ENCODE measurements around the gene TCP11. TPM values are rescaled to one million over a fixed set of nuclear protein-coding genes. Genes with fewer than 3 reads are reported as not detected.

Gene TCP11
- polyA plus RNA-seq, 1 of the 3 experiments (the other 2 are of a cell fraction), result 0.16 TPM

- TF ChIP-seq JUND (IDR thresholded peaks at IDR 0.05), result no peak
- TF ChIP-seq YY1 (IDR thresholded peaks at IDR 0.05; ENCODE audit: low read depth), result no peak
- TF ChIP-seq ELF1 (IDR thresholded peaks at IDR 0.05), result no peak
- 0 out of 2 replicates have a peak, but pooled peaks have one; percentile 32 for TF ChIP-seq FOSL2 (IDR thresholded peaks at IDR 0.05; ENCODE audit: borderline replicate concordance, low read depth)
- peak; percentile 32; the same call in 1 of the 2 replicates for TF ChIP-seq RXRA (IDR thresholded peaks at IDR 0.05; ENCODE audit: borderline replicate concordance, low read depth)
- TF ChIP-seq NFIC (IDR thresholded peaks at IDR 0.05; ENCODE audit: borderline replicate concordance), result peak; percentile 68
- TF ChIP-seq, protein P1, sequence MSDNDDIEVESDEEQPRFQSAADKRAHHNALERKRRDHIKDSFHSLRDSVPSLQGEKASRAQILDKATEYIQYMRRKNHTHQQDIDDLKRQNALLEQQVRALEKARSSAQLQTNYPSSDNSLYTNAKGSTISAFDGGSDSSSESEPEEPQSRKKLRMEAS (IDR thresholded peaks at IDR 0.05; ENCODE audit: low read depth), result no peak
- no peak for TF ChIP-seq RAD21 (IDR thresholded peaks at IDR 0.05; ENCODE audit: low read length)
- no peak for TF ChIP-seq MEF2A (IDR thresholded peaks at IDR 0.05; ENCODE audit: borderline replicate concordance, low read depth)
- TF ChIP-seq, protein P2, sequence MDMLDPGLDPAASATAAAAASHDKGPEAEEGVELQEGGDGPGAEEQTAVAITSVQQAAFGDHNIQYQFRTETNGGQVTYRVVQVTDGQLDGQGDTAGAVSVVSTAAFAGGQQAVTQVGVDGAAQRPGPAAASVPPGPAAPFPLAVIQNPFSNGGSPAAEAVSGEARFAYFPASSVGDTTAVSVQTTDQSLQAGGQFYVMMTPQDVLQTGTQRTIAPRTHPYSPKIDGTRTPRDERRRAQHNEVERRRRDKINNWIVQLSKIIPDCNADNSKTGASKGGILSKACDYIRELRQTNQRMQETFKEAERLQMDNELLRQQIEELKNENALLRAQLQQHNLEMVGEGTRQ (IDR thresholded peaks at IDR 0.05; ENCODE audit: borderline replicate concordance, low read depth, low read length), result no peak
- TF ChIP-seq RFX5 (IDR thresholded peaks at IDR 0.05; ENCODE audit: low read length), result no peak
- TF ChIP-seq ZBTB33 (IDR thresholded peaks at IDR 0.05; ENCODE audit: borderline replicate concordance, low read depth), result no peak
- TF ChIP-seq, protein P3, sequence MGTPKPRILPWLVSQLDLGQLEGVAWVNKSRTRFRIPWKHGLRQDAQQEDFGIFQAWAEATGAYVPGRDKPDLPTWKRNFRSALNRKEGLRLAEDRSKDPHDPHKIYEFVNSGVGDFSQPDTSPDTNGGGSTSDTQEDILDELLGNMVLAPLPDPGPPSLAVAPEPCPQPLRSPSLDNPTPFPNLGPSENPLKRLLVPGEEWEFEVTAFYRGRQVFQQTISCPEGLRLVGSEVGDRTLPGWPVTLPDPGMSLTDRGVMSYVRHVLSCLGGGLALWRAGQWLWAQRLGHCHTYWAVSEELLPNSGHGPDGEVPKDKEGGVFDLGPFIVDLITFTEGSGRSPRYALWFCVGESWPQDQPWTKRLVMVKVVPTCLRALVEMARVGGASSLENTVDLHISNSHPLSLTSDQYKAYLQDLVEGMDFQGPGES (IDR thresholded peaks at IDR 0.05; ENCODE audit: low read depth, low read length), result no peak
- no peak for TF ChIP-seq TAF1 (IDR thresholded peaks at IDR 0.05; ENCODE audit: borderline replicate concordance, low read depth, low read length)
- peak; percentile 25; the same call in 1 of the 2 replicates for TF ChIP-seq TCF12 (IDR thresholded peaks at IDR 0.05)
- TF ChIP-seq MXI1 (IDR thresholded peaks at IDR 0.05; ENCODE audit: low read depth, low read length), result no peak
- no peak for TF ChIP-seq GABPA (IDR thresholded peaks at IDR 0.05; ENCODE audit: low read depth)
Measured at GRCh38 chr6:35092362-35093117, 48.6 kb downstream of the TCP11 start (continued).

Measured in SK-N-SH (cell line).